ENCODE data around the gene CDH2.

CDH2 gene

DNA sequence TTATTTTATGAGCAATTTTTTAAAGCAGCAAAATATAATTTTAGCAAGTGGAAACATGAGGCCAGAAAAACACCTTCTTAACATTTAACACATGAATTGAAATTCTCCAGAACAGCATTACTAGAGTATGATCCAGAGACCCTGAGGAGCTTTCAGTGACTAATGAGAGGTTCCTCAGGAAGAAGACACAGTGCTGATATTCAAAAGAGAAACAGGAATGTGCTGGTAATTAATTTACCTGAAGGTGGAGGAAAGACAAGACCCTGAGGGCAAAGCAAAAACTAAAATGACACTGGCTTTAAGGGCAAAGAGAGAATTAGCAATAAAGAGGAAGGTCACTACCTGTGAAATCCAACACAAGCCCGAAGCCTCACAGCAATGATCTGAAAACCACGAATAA is 97.0 kb downstream of the CDH2 start:
- no peak for ATAC-seq
- TF ChIP-seq PATZ1 (CRISPR knock-in tag; IDR thresholded peaks at IDR 0.05; ENCODE audit: borderline replicate concordance): no peak
- no peak for TF ChIP-seq CSDC2 (CRISPR knock-in tag; IDR thresholded peaks at IDR 0.05)
- no peak for TF ChIP-seq ZFP30 (CRISPR knock-in tag; IDR thresholded peaks at IDR 0.05)
- TF ChIP-seq ZNF565 (CRISPR knock-in tag; conservative IDR thresholded peaks at IDR 0.05; ENCODE audit: low read depth): no peak
- TF ChIP-seq, protein P1, sequence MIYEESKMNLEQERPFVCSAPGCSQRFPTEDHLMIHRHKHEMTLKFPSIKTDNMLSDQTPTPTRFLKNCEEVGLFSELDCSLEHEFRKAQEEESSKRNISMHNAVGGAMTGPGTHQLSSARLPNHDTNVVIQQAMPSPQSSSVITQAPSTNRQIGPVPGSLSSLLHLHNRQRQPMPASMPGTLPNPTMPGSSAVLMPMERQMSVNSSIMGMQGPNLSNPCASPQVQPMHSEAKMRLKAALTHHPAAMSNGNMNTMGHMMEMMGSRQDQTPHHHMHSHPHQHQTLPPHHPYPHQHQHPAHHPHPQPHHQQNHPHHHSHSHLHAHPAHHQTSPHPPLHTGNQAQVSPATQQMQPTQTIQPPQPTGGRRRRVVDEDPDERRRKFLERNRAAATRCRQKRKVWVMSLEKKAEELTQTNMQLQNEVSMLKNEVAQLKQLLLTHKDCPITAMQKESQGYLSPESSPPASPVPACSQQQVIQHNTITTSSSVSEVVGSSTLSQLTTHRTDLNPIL (CRISPR knock-in tag; IDR thresholded peaks at IDR 0.05; ENCODE audit: low read depth): no peak
- no peak for TF ChIP-seq TOX (CRISPR knock-in tag; IDR thresholded peaks at IDR 0.05; ENCODE audit: borderline replicate concordance)
- TF ChIP-seq ISL1 (CRISPR knock-in tag; IDR thresholded peaks at IDR 0.05): no peak

DNA sequence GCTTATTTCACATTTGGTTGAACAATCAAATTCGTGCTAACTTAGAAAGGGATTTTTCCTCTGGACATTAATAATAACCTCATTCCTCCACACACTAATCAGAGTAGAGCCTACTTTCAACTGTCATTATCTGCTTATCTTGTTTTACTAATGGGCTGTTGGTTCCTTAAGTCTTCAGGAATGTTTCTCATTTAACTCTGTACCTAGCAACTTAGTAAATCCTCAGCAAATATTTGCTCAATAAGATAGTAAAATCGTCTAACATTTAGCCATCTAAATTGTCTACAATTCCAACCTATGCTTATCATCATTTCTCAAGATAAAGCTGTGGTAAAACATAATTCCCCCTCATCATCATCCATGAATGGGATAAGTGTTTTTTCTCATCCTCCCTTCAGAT is 98.1 kb downstream of the CDH2 start:
- ATAC-seq: no peak
- peak; percentile 57; the same call in 1 of the 2 replicates for TF ChIP-seq ISL1 (CRISPR knock-in tag; IDR thresholded peaks at IDR 0.05)
- TF ChIP-seq ZNF8 (CRISPR knock-in tag; IDR thresholded peaks at IDR 0.05): no peak

DNA sequence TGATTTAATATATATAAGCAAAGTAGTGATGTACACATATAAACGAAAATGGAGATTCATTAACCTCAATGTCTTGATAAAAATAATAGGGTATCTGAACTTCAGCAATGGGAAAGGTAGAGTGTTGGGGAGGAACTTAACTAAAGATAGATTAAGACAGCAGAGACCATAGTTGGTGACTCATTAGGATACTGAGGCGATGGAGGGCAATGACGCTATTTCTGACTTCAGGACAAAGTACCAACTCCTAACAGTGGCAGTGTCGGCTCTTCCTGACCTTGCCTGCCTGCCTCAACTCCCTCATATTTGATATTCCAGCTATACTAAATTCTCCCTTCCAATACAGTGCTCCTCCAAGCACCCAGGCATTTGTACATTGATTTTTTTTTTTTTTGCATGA is 98.6 kb downstream of the CDH2 start:
- TF ChIP-seq ZFP3 (CRISPR knock-in tag; IDR thresholded peaks at IDR 0.05) (no peak), TSHZ2 (CRISPR knock-in tag; IDR thresholded peaks at IDR 0.05) (no peak), SNAI2 (CRISPR knock-in tag; IDR thresholded peaks at IDR 0.05) (no peak), TOX (CRISPR knock-in tag; IDR thresholded peaks at IDR 0.05; ENCODE audit: borderline replicate concordance) (no peak), ESRRG (CRISPR knock-in tag; IDR thresholded peaks at IDR 0.05) (no peak), RARB (CRISPR knock-in tag; IDR thresholded peaks at IDR 0.05) (no peak), CSDC2 (CRISPR knock-in tag; IDR thresholded peaks at IDR 0.05) (no peak), ZFP30 (CRISPR knock-in tag; IDR thresholded peaks at IDR 0.05) (no peak), BACH2 (CRISPR knock-in tag; IDR thresholded peaks at IDR 0.05; ENCODE audit: borderline replicate concordance) (no peak), ZNF8 (CRISPR knock-in tag; IDR thresholded peaks at IDR 0.05) (no peak), ISL1 (CRISPR knock-in tag; IDR thresholded peaks at IDR 0.05) (no peak), GLIS3 (CRISPR knock-in tag; IDR thresholded peaks at IDR 0.05) (no peak), POU6F1 (CRISPR knock-in tag; IDR thresholded peaks at IDR 0.05; ENCODE audit: borderline replicate concordance, low read depth) (no peak), PATZ1 (CRISPR knock-in tag; IDR thresholded peaks at IDR 0.05; ENCODE audit: borderline replicate concordance) (no peak)
- TF ChIP-seq, protein P1 (CRISPR knock-in tag; IDR thresholded peaks at IDR 0.05; ENCODE audit: low read depth): no peak
- ATAC-seq: no peak; the same call in 2 of the 3 replicates

GRCh38 chr18:28075501-28075900 is 101.4 kb downstream of the CDH2 start:
- peak; percentile 61 for ATAC-seq
- TF ChIP-seq POU6F1 (CRISPR knock-in tag; IDR thresholded peaks at IDR 0.05; ENCODE audit: borderline replicate concordance, low read depth) (no peak), TSHZ2 (CRISPR knock-in tag; IDR thresholded peaks at IDR 0.05) (no peak), PATZ1 (CRISPR knock-in tag; IDR thresholded peaks at IDR 0.05; ENCODE audit: borderline replicate concordance) (no peak), CSDC2 (CRISPR knock-in tag; IDR thresholded peaks at IDR 0.05) (no peak)
